Neural cell (in vitro differentiated cells): ENCODE results near the gene SACM1L. TPM values are rescaled to one million over a fixed set of nuclear protein-coding genes. Genes with fewer than 3 reads are reported as not detected.

Source experiments
- H2AFZ ChIP-seq: fragments of 200-600, 300-800 bp; sonication (generic), shearing (Covaris generic); 2 replicates; pipeline ENCODE4 v1.6.0; 2014; ENCODE audit warnings: low read depth, mild to moderate bottlenecking, antibody characterized with exemption, low read length, moderate library complexity
- H3F3A ChIP-seq: fragments of 200-600 bp; shearing (Covaris generic); 2 replicates; pipeline ENCODE4 v1.6.1; 2016; ENCODE audit warnings: mild to moderate bottlenecking, moderate library complexity, mixed read lengths, antibody characterized with exemption, low read length; ENCODE audit not compliant: insufficient read depth, poor library complexity, severe bottlenecking
- H3K27ac ChIP-seq: fragments of 200-600, 300-800 bp; sonication (generic), shearing (Covaris generic); 2 replicates; pipeline ENCODE4 v1.5.1; 2014; ENCODE audit warnings: mild to moderate bottlenecking, low read length, moderate library complexity
- H3K27me3 ChIP-seq: fragments of 300-800, 200-600 bp; sonication (generic), shearing (Covaris generic); 2 replicates; pipeline ENCODE4 v1.6.0; 2014; ENCODE audit warnings: mild to moderate bottlenecking, low read depth, low read length, moderate library complexity; ENCODE audit not compliant: insufficient read depth
- H3K36me3 ChIP-seq: fragments of 300-800, 200-600 bp; sonication (generic), shearing (Covaris generic); 2 replicates; pipeline ENCODE4 v1.5.1; 2014; ENCODE audit warnings: mild to moderate bottlenecking, antibody characterized with exemption, low read length, moderate library complexity; ENCODE audit not compliant: insufficient read depth
- H3K4me2 ChIP-seq: fragments of 300-800, 200-600 bp; sonication (generic), shearing (Covaris generic); 2 replicates; pipeline ENCODE4 v1.6.0; 2014; ENCODE audit warnings: mild to moderate bottlenecking, low read length
- H3K4me3 ChIP-seq: fragments of 300-800, 200-600 bp; sonication (generic), shearing (Covaris generic); 2 replicates; pipeline ENCODE4 v1.5.1; 2014; ENCODE audit warnings: mild to moderate bottlenecking, low read length, moderate library complexity
- H3K79me2 ChIP-seq: fragments of 200-600 bp; shearing (Covaris generic); replicated peaks from 2 replicates; pipeline ENCODE4 v1.6.0; 2014; ENCODE audit warnings: mild to moderate bottlenecking, low read length, moderate library complexity; ENCODE audit not compliant: insufficient read depth
- H3K9ac ChIP-seq: fragments of 300-800, 200-600 bp; sonication (generic), shearing (Covaris generic); 2 replicates; pipeline ENCODE4 v1.6.1; 2016; ENCODE audit warnings: mild to moderate bottlenecking, low read length, mixed read lengths
- H3K9me2 ChIP-seq: fragments of 200-600 bp; shearing (Covaris generic); 2 replicates; pipeline ENCODE4 v1.6.1; 2016; ENCODE audit warnings: mild to moderate bottlenecking, low read length, mixed read lengths; ENCODE audit not compliant: insufficient read depth
- H3K9me3 ChIP-seq: fragments of 200-600, 300-800 bp; sonication (generic), shearing (Covaris generic); 2 replicates; pipeline ENCODE4 v1.6.1; 2016; ENCODE audit warnings: mild to moderate bottlenecking, mixed run types, low read length, moderate library complexity, mixed read lengths
- H4K20me1 ChIP-seq: fragments of 200-600 bp; shearing (Covaris generic); 2 replicates; pipeline ENCODE4 v1.6.1; 2016; ENCODE audit warnings: mild to moderate bottlenecking, mixed run types; ENCODE audit not compliant: insufficient read depth
- CTCF ChIP-seq: fragments of 450-650 bp; IDR thresholded peaks from 2 replicates; pipeline ENCODE4 v1.5.1; 2014; ENCODE audit warnings: antibody characterized with exemption, mild to moderate bottlenecking, moderate library complexity; ENCODE audit not compliant: poor library complexity, severe bottlenecking
- EP300 ChIP-seq: fragments of 450-650 bp; conservative IDR thresholded peaks from 2 replicates; pipeline ENCODE4 v1.6.1; 2014; ENCODE audit warnings: antibody characterized with exemption, mild to moderate bottlenecking, moderate library complexity; ENCODE audit not compliant: poor library complexity, severe bottlenecking
- EZH2 ChIP-seq: fragments of 200-600, 300-800 bp; shearing (Covaris generic), sonication (generic); IDR thresholded peaks from 2 replicates; pipeline ENCODE4 v1.6.1; 2014; ENCODE audit warnings: antibody characterized with exemption, low read length, borderline replicate concordance, mild to moderate bottlenecking; ENCODE audit not compliant: insufficient read depth, poor library complexity, severe bottlenecking
- MXI1 ChIP-seq: fragments of 450-650 bp; conservative IDR thresholded peaks from 2 replicates; pipeline ENCODE4 v1.6.1; 2014; ENCODE audit warnings: antibody characterized with exemption, mild to moderate bottlenecking; ENCODE audit not compliant: poor library complexity, severe bottlenecking
- POLR2AphosphoS5 ChIP-seq: IDR thresholded peaks from 2 replicates; pipeline ENCODE4 v1.6.1; 2012
- RAD21 ChIP-seq: fragments of 450-650 bp; conservative IDR thresholded peaks from 2 replicates; pipeline ENCODE4 v1.6.1; 2014; ENCODE audit warnings: antibody characterized with exemption, mild to moderate bottlenecking, moderate library complexity
- REST ChIP-seq: IDR thresholded peaks from 2 replicates; pipeline ENCODE4 v1.6.1; 2012; ENCODE audit warnings: borderline replicate concordance
- SMC3 ChIP-seq: fragments of 450-650 bp; conservative IDR thresholded peaks from 2 replicates; pipeline ENCODE4 v1.6.1; 2014; ENCODE audit warnings: antibody characterized with exemption, mild to moderate bottlenecking, moderate library complexity; ENCODE audit not compliant: poor library complexity
- TAF1 ChIP-seq: IDR thresholded peaks from 2 replicates; pipeline ENCODE4 v1.6.1; 2012; ENCODE audit warnings: low read depth
- polyA plus RNA-seq: library from polyadenylated mRNA; depleted of rRNA; stranded (reverse); fragments of >200 nt; gene quantifications from 2 replicates; pipeline ENCODE4 v1.2.3, GENCODE V29; 2014

Gene SACM1L
- polyA plus RNA-seq, 1 donor from 2014 or later, result 66.2 TPM

GRCh38 chr3:45746165-45746776, 57.1 kb downstream of the SACM1L start:
- no peak overlapping the region for H3K27ac ChIP-seq
- H3K4me2 ChIP-seq, result no peak overlapping the region
- no peaks in the 10 kb centered on the region for H3K9me2 ChIP-seq
- H4K20me1 ChIP-seq, result no peaks in the 10 kb centered on the region
- no peak for TF ChIP-seq RAD21
- no peak for TF ChIP-seq MXI1
- no peak for TF ChIP-seq SMC3
- TF ChIP-seq CTCF, result no peak
- TF ChIP-seq EZH2, result no peak
- no peak for TF ChIP-seq EP300
- no peak for TF ChIP-seq TAF1
- TF ChIP-seq REST, result no peak
- no peak for TF ChIP-seq POLR2AphosphoS5
- peaks cover 8% of the 10 kb centered on the region for H3K36me3 ChIP-seq
- no peak overlapping the region for H2AFZ ChIP-seq
- H3K79me2 ChIP-seq, result no peaks in the 10 kb centered on the region
- no peak overlapping the region for H3K9ac ChIP-seq
- H3K9me3 ChIP-seq, result no peaks in the 10 kb centered on the region
- H3K4me3 ChIP-seq, result no peak overlapping the region
- no peaks in the 10 kb centered on the region for H3K27me3 ChIP-seq
- no peaks in the 10 kb centered on the region for H3F3A ChIP-seq

DNA sequence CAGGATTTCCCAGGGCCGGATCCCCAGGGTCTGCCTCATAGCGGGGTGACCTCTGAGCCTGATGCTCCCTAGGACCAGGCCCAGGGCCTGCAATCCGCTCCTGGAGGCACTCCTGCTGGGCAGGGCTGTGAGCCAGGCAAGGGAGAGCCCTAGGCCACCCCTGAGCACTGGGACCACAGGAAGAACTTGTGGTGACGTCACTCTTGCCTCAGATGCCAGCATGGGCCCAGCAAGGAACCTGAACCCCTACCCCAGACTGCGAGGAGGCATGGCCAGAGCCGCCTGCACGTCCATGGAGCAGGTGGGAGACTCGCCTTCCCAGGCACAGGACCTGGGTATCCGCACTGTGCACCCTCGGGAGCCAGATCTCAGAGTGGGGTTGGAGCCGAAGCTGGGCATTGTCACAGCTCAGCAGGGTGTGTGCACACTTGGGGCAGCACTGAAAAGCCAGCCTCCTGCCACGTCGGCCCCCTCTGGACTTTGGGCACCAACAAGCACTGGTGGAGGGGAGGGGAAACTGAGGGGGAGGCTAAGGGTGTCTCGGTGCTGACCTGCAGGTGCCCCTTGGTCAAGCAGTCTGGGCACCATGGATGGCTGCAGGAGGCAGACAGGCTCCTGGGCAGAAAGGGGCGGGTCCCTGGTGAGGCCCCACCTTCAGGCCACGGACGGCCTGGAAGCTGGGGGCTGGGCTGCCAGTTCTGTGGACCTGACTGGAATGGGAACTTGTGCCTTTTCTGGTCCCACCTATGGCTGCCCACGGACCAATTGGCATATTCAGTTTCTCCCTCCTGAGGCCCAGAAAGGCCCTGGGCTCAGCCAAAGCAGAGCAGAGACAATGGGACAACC, 57.8 kb downstream of the SACM1L start:
- no peak overlapping the region for H3K27ac ChIP-seq
- no peak overlapping the region for H2AFZ ChIP-seq
- no peak overlapping the region for H3K4me2 ChIP-seq
- H3K9me2 ChIP-seq, result no peaks in the 10 kb centered on the region
- H3F3A ChIP-seq, result no peaks in the 10 kb centered on the region
- H3K79me2 ChIP-seq, result no peaks in the 10 kb centered on the region
- H3K9ac ChIP-seq, result no peak overlapping the region
- H3K27me3 ChIP-seq, result no peaks in the 10 kb centered on the region
- H3K4me3 ChIP-seq, result no peak overlapping the region
- H3K9me3 ChIP-seq, result no peaks in the 10 kb centered on the region
- H3K36me3 ChIP-seq, result peaks cover 8% of the 10 kb centered on the region
- no peaks in the 10 kb centered on the region for H4K20me1 ChIP-seq
- TF ChIP-seq SMC3, result no peak
- TF ChIP-seq EZH2, result no peak
- no peak for TF ChIP-seq CTCF
- no peak for TF ChIP-seq EP300
- no peak for TF ChIP-seq MXI1
- no peak for TF ChIP-seq POLR2AphosphoS5
- TF ChIP-seq RAD21, result no peak
- no peak for TF ChIP-seq REST
- no peak for TF ChIP-seq TAF1
